Measurements from ENCODE around the gene MOCS2. TPM values are rescaled to one million over a fixed set of nuclear protein-coding genes. Genes with fewer than 3 reads are reported as not detected.

MOCS2 gene
- total and polyA plus RNA-seq, 2 donors from 2014 or later, result 52.2 to 168 TPM

- Histone ChIP-seq H3K4me1 (ENCODE audit: control insufficient read depth in 2 of 3, insufficient read depth in 2 of 3, low read depth in 1 of 3, low read length in 3 of 3) (no peaks in the 10 kb centered on the region), H3K9ac (ENCODE audit: low read length in 3 of 3) (no peak overlapping the region), H3K27ac (ENCODE audit: low read depth in 2 of 2, low read length in 2 of 2) (no peak overlapping the region), H3K27me3 (ENCODE audit: control insufficient read depth, insufficient read depth, low read length) (no peaks in the 10 kb centered on the region), H3K4me3 (ENCODE audit: low read length in 3 of 3) (no peak overlapping the region), H3K9me3 (ENCODE audit: control insufficient read depth in 2 of 3, insufficient read depth in 1 of 3, low read length in 3 of 3) (no peaks in the 10 kb centered on the region), H3K36me3 (ENCODE audit: control insufficient read depth in 2 of 3, insufficient read depth in 3 of 3, low read length in 3 of 3) (peaks cover 0 to 23% (median 13%) of the 10 kb centered on the region in 3 donors)
- intact Hi-C loops (cut with DNase I), result no loop called here
- FAIRE-seq, result no peak
- DNase-seq, result no peak
- no peak for TF ChIP-seq CTCF (IDR thresholded peaks at IDR 0.05; ENCODE audit: borderline replicate concordance, extremely low read depth, insufficient read depth)
Measured at GRCh38 chr5:53059281-53059680, 50.3 kb downstream of the MOCS2 start.

GRCh38 chr5:53055365-53055764, 54.2 kb downstream of the MOCS2 start:
- Histone ChIP-seq H3K9ac (ENCODE audit: low read length in 3 of 3) (no peak overlapping the region), H3K4me1 (ENCODE audit: control insufficient read depth in 2 of 3, insufficient read depth in 2 of 3, low read depth in 1 of 3, low read length in 3 of 3) (no peaks in the 10 kb centered on the region), H3K27ac (ENCODE audit: low read depth in 2 of 2, low read length in 2 of 2) (no peak overlapping the region), H3K36me3 (ENCODE audit: control insufficient read depth in 2 of 3, insufficient read depth in 3 of 3, low read length in 3 of 3) (peaks cover 0 to 28% (median 16%) of the 10 kb centered on the region in 3 donors), H3K4me3 (ENCODE audit: low read length in 3 of 3) (no peak overlapping the region), H3K27me3 (ENCODE audit: control insufficient read depth, insufficient read depth, low read length) (no peaks in the 10 kb centered on the region), H3K9me3 (ENCODE audit: control insufficient read depth in 2 of 3, insufficient read depth in 1 of 3, low read length in 3 of 3) (no peaks in the 10 kb centered on the region)
- DNase-seq (no peak), FAIRE-seq (no peak)
- intact Hi-C loops (cut with DNase I), result no loop called here
- TF ChIP-seq CTCF (IDR thresholded peaks at IDR 0.05; ENCODE audit: borderline replicate concordance, extremely low read depth, insufficient read depth), result no peak

- FAIRE-seq, result no peak
- no peaks in the 10 kb centered on the region for H3K9me3 ChIP-seq (ENCODE audit: control insufficient read depth in 2 of 3, insufficient read depth in 1 of 3, low read length in 3 of 3)
- DNase-seq, result no peak
- H3K4me3 ChIP-seq (ENCODE audit: low read length in 3 of 3), result no peak overlapping the region
- H3K27ac ChIP-seq (ENCODE audit: low read depth in 2 of 2, low read length in 2 of 2), result no peak overlapping the region
- no peaks in the 10 kb centered on the region for H3K4me1 ChIP-seq (ENCODE audit: control insufficient read depth in 2 of 3, insufficient read depth in 2 of 3, low read depth in 1 of 3, low read length in 3 of 3)
- H3K9ac ChIP-seq (ENCODE audit: low read length in 3 of 3), result no peak overlapping the region
- peaks cover 0 to 19% (median 13%) of the 10 kb centered on the region in 3 donors for H3K36me3 ChIP-seq (ENCODE audit: control insufficient read depth in 2 of 3, insufficient read depth in 3 of 3, low read length in 3 of 3)
- no peaks in the 10 kb centered on the region for H3K27me3 ChIP-seq (ENCODE audit: control insufficient read depth, insufficient read depth, low read length)
- intact Hi-C loops (cut with DNase I), result no loop called here
- no peak for TF ChIP-seq CTCF (IDR thresholded peaks at IDR 0.05; ENCODE audit: borderline replicate concordance, extremely low read depth, insufficient read depth)
Measured at GRCh38 chr5:53053364-53053763, 56.2 kb downstream of the MOCS2 start.

- DNase-seq (no peak), FAIRE-seq (no peak)
- TF ChIP-seq CTCF (IDR thresholded peaks at IDR 0.05; ENCODE audit: borderline replicate concordance, extremely low read depth, insufficient read depth), result no peak
- Histone ChIP-seq H3K27me3 (ENCODE audit: control insufficient read depth, insufficient read depth, low read length) (no peaks in the 10 kb centered on the region), H3K4me1 (ENCODE audit: control insufficient read depth in 2 of 3, insufficient read depth in 2 of 3, low read depth in 1 of 3, low read length in 3 of 3) (no peaks in the 10 kb centered on the region), H3K4me3 (ENCODE audit: low read length in 3 of 3) (no peak overlapping the region), H3K9ac (ENCODE audit: low read length in 3 of 3) (no peak overlapping the region), H3K9me3 (ENCODE audit: control insufficient read depth in 2 of 3, insufficient read depth in 1 of 3, low read length in 3 of 3) (no peaks in the 10 kb centered on the region), H3K36me3 (ENCODE audit: control insufficient read depth in 2 of 3, insufficient read depth in 3 of 3, low read length in 3 of 3) (peaks cover 0 to 12% (median 9%) of the 10 kb centered on the region in 3 donors), H3K27ac (ENCODE audit: low read depth in 2 of 2, low read length in 2 of 2) (no peak overlapping the region)
- intact Hi-C loops (cut with DNase I), result no loop called here
Measured at GRCh38 chr5:53052499-53052898, 57.1 kb downstream of the MOCS2 start.
